ENCODE measurements around the gene NARF.

DNA sequence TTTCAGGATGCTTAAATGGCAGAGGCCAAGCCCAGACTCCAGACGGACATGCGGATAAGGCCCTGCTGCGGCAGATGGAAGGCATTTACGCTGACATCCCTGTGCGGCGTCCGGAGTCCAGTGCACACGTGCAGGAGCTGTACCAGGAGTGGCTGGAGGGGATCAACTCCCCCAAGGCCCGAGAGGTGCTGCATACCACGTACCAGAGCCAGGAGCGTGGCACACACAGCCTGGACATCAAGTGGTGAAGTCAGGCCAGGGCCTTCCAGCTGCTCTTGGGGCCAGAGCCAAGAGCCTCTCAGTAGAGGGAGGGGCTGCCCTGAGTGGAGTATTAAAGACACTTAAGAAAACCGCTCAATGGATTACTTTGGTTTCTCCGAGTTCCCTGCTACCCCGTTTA is 29.4 kb downstream of the NARF start:
- TF ChIP-seq CTCF (IDR thresholded peaks at IDR 0.05) = no peak
- no peak for TF ChIP-seq POLR2A (IDR thresholded peaks at IDR 0.05)
